Mesenchymal stem cell (in vitro differentiated cells and primary cell): ENCODE measurements around the gene RAP1GDS1.

ENCODE experiments used
- DNase-seq: peaks from one replicate; pipeline ENCODE4 v3.0.0-alpha.2; 2013
- H2AFZ ChIP-seq: one replicate; pipeline ENCODE4 v1.6.1; 2013; ENCODE audit warnings: low read depth, mild to moderate bottlenecking, control low read depth, inconsistent platforms, low read length, moderate library complexity
- H2AK5ac ChIP-seq: 2 replicates; pipeline ENCODE4 v1.6.1; 2013; ENCODE audit warnings: low read length, moderate library complexity, mild to moderate bottlenecking, inconsistent platforms; ENCODE audit not compliant: severe bottlenecking
- H2BK120ac ChIP-seq: one replicate; pipeline ENCODE4 v1.6.1; 2013; ENCODE audit warnings: low read depth, mild to moderate bottlenecking, inconsistent platforms, low read length, moderate library complexity
- H2BK12ac ChIP-seq, 2 experiments: one replicate each; pipeline ENCODE4 v1.6.1; 2013; ENCODE audit warnings: inconsistent platforms in 2 of 2, low read length in 2 of 2, mild to moderate bottlenecking in 2 of 2, moderate library complexity in 2 of 2, control low read depth in 1 of 2
- H2BK15ac ChIP-seq: one replicate; pipeline ENCODE4 v1.6.1; 2013; ENCODE audit warnings: mild to moderate bottlenecking, low read depth, inconsistent platforms; ENCODE audit not compliant: poor library complexity, severe bottlenecking
- H2BK5ac ChIP-seq: 2 replicates; pipeline ENCODE4 v1.6.1; 2013; ENCODE audit warnings: low read depth, mild to moderate bottlenecking, low read length, control low read depth, inconsistent platforms; ENCODE audit not compliant: poor library complexity, severe bottlenecking
- H3K14ac ChIP-seq, 2 experiments: one replicate each; pipeline ENCODE4 v1.6.1; 2013; ENCODE audit warnings: inconsistent platforms in 2 of 2, low read length in 2 of 2, control low read depth in 1 of 2, mild to moderate bottlenecking in 1 of 2, moderate library complexity in 1 of 2
- H3K18ac ChIP-seq, 2 experiments: one replicate each; pipeline ENCODE4 v1.6.1; 2013; ENCODE audit warnings: inconsistent platforms in 2 of 2, low read length in 2 of 2, control low read depth in 1 of 2, low read depth in 1 of 2, mild to moderate bottlenecking in 1 of 2
- H3K23ac ChIP-seq, 2 experiments: one replicate each; pipeline ENCODE4 v1.6.1; 2013; ENCODE audit warnings: inconsistent platforms in 2 of 2, low read length in 2 of 2, mild to moderate bottlenecking in 2 of 2, moderate library complexity in 2 of 2, control low read depth in 1 of 2
- H3K27ac ChIP-seq: 2 replicates; pipeline ENCODE4 v1.5.1; 2013; ENCODE audit warnings: mild to moderate bottlenecking, moderate library complexity, low read length, control low read depth, inconsistent platforms; ENCODE audit not compliant: poor library complexity, severe bottlenecking
- H3K27me3 ChIP-seq, 2 experiments: 2 replicates each; pipeline versions ENCODE4 v1.6.1 to v1.7.0; 2013; ENCODE audit warnings: low read length in 2 of 2, mild to moderate bottlenecking in 2 of 2, moderate library complexity in 2 of 2, control low read depth in 1 of 2, inconsistent platforms in 1 of 2; ENCODE audit not compliant: control insufficient read depth in 1 of 2, insufficient read depth in 1 of 2
- H3K36me3 ChIP-seq, 2 experiments: 2 replicates each; pipeline versions ENCODE4 v1.6.1 to v1.7.0; 2013; ENCODE audit warnings: low read length in 2 of 2, control low read depth in 1 of 2, inconsistent platforms in 1 of 2, low read depth in 1 of 2, mild to moderate bottlenecking in 1 of 2; ENCODE audit not compliant: insufficient read depth in 2 of 2, control insufficient read depth in 1 of 2
- H3K4ac ChIP-seq, 2 experiments: one replicate each; pipeline ENCODE4 v1.6.1; 2013; ENCODE audit warnings: inconsistent platforms in 2 of 2, low read length in 2 of 2, mild to moderate bottlenecking in 2 of 2, moderate library complexity in 2 of 2, control low read depth in 1 of 2, low read depth in 1 of 2
- H3K4me1 ChIP-seq: 2 replicates; pipeline ENCODE4 v1.6.1; 2013; ENCODE audit warnings: low read depth, low read length, control low read depth; ENCODE audit not compliant: control insufficient read depth, insufficient read depth
- H3K4me2 ChIP-seq: 2 replicates; pipeline ENCODE4 v1.6.1; 2013; ENCODE audit warnings: low read length, mild to moderate bottlenecking, inconsistent platforms; ENCODE audit not compliant: poor library complexity, severe bottlenecking
- H3K4me3 ChIP-seq, 2 experiments: 2 replicates each; pipeline versions ENCODE4 v1.5.1 to v1.7.0; 2013; ENCODE audit warnings: low read length in 2 of 2, mild to moderate bottlenecking in 2 of 2, control low read depth in 1 of 2, low read depth in 1 of 2; ENCODE audit not compliant: insufficient read depth in 1 of 2
- H3K79me1 ChIP-seq: replicated peaks from 2 replicates; pipeline ENCODE4 v1.6.1; 2013; ENCODE audit warnings: mild to moderate bottlenecking, control low read depth, low read length, inconsistent platforms; ENCODE audit not compliant: poor library complexity, severe bottlenecking
- H3K9ac ChIP-seq: 2 replicates; pipeline ENCODE4 v1.7.0; 2013; ENCODE audit warnings: mild to moderate bottlenecking, low read length, moderate library complexity
- H3K9me3 ChIP-seq: 2 replicates; pipeline ENCODE4 v1.7.0; 2013; ENCODE audit warnings: mild to moderate bottlenecking, low read length; ENCODE audit not compliant: control insufficient read depth
- H4K8ac ChIP-seq: one replicate; pipeline ENCODE4 v1.6.1; 2013; ENCODE audit warnings: inconsistent platforms, mild to moderate bottlenecking, low read length, moderate library complexity
- H4K91ac ChIP-seq: one replicate; pipeline ENCODE4 v1.6.1; 2013; ENCODE audit warnings: mild to moderate bottlenecking, low read length, inconsistent platforms
- WGBS: methylation state at CpG from one replicate; pipeline ENCODE4 v1.1.7; 2013; ENCODE audit warnings: mixed read lengths; 5-methylcytosine and 5-hydroxymethylcytosine counted together

RAP1GDS1 gene

GRCh38 chr4:98232202-98232601 is 29.0 kb upstream of the RAP1GDS1 start:
- no peak overlapping the region for H2BK5ac ChIP-seq
- DNase-seq: peak; percentile 38
- no peak overlapping the region for H3K23ac ChIP-seq
- H4K91ac ChIP-seq: no peak overlapping the region
- H3K14ac ChIP-seq: no peak overlapping the region
- H2AFZ ChIP-seq: no peak overlapping the region
- H3K4me2 ChIP-seq: no peak overlapping the region
- no peaks in the 10 kb centered on the region for H3K27me3 ChIP-seq
- no peak overlapping the region for H2BK15ac ChIP-seq
- no peak overlapping the region for H3K9ac ChIP-seq
- no peaks in the 10 kb centered on the region for H3K36me3 ChIP-seq
- no peak overlapping the region for H3K4ac ChIP-seq
- no peak overlapping the region for H3K4me3 ChIP-seq
- no peak overlapping the region for H3K27ac ChIP-seq
- 83% methylated on average over 3 of the region's 3 CpGs for WGBS
- no peak overlapping the region for H2AK5ac ChIP-seq
- H2BK12ac ChIP-seq: no peak overlapping the region
- H3K9me3 ChIP-seq: no peaks in the 10 kb centered on the region
- H3K4me1 ChIP-seq: no peaks in the 10 kb centered on the region
- no peak overlapping the region for H4K8ac ChIP-seq
- no peak overlapping the region for H2BK120ac ChIP-seq
- no peak overlapping the region for H3K18ac ChIP-seq
- H3K79me1 ChIP-seq: no peaks in the 10 kb centered on the region

- Histone ChIP-seq H3K14ac (no peak overlapping the region), H3K18ac (no peak overlapping the region), H2AFZ (no peak overlapping the region), H3K27ac (no peak overlapping the region), H4K91ac (no peak overlapping the region), H3K9ac (no peak overlapping the region), H3K9me3 (no peaks in the 10 kb centered on the region), H2BK15ac (no peak overlapping the region), H2AK5ac (no peak overlapping the region), H2BK5ac (no peak overlapping the region), H3K27me3 (peaks cover 0 to 3% of the 10 kb centered on the region in 2 experiments), H3K79me1 (no peaks in the 10 kb centered on the region), H3K23ac (no peak overlapping the region), H3K4me2 (no peak overlapping the region), H3K4me1 (no peaks in the 10 kb centered on the region), H2BK120ac (no peak overlapping the region), H3K4me3 (no peak overlapping the region), H2BK12ac (no peak overlapping the region), H3K4ac (no peak overlapping the region), H4K8ac (no peak overlapping the region), H3K36me3 (no peaks in the 10 kb centered on the region)
- no peak for DNase-seq
- WGBS: 91% methylated on average over 3 of the region's 3 CpGs
Measured at GRCh38 chr4:98237204-98237603, 24.0 kb upstream of the RAP1GDS1 start.

GRCh38 chr4:98242063-98242462 is 19.1 kb upstream of the RAP1GDS1 start:
- Histone ChIP-seq H3K23ac (no peak overlapping the region), H3K27ac (no peak overlapping the region), H4K8ac (no peak overlapping the region), H3K4ac (no peak overlapping the region), H4K91ac (no peak overlapping the region), H3K79me1 (no peaks in the 10 kb centered on the region), H2BK120ac (no peak overlapping the region), H2BK12ac (no peak overlapping the region), H3K14ac (no peak overlapping the region), H3K9me3 (no peaks in the 10 kb centered on the region), H2AK5ac (no peak overlapping the region), H2BK5ac (no peak overlapping the region), H3K18ac (no peak overlapping the region), H3K4me3 (no peak overlapping the region), H3K36me3 (no peaks in the 10 kb centered on the region), H3K9ac (no peak overlapping the region), H3K4me1 (no peaks in the 10 kb centered on the region), H2BK15ac (no peak overlapping the region), H3K27me3 (peaks cover 0 to 3% of the 10 kb centered on the region in 2 experiments), H3K4me2 (no peak overlapping the region), H2AFZ (no peak overlapping the region)
- WGBS: no CpG with 5 or more reads among the region's 1 CpG
- no peak for DNase-seq

GRCh38 chr4:98242538-98242937 is 18.6 kb upstream of the RAP1GDS1 start:
- Histone ChIP-seq H2AK5ac (no peak overlapping the region), H2BK120ac (no peak overlapping the region), H2AFZ (no peak overlapping the region), H3K4me3 (no peak overlapping the region), H2BK15ac (no peak overlapping the region), H3K36me3 (no peaks in the 10 kb centered on the region), H3K9me3 (no peaks in the 10 kb centered on the region), H3K4me1 (no peaks in the 10 kb centered on the region), H3K14ac (no peak overlapping the region), H2BK12ac (no peak overlapping the region), H3K18ac (no peak overlapping the region), H3K4me2 (no peak overlapping the region), H2BK5ac (no peak overlapping the region), H3K4ac (no peak overlapping the region), H3K9ac (no peak overlapping the region), H3K27ac (no peak overlapping the region), H3K79me1 (no peaks in the 10 kb centered on the region), H4K91ac (no peak overlapping the region), H3K27me3 (peaks cover 0 to 3% of the 10 kb centered on the region in 2 experiments), H3K23ac (no peak overlapping the region), H4K8ac (no peak overlapping the region)
- no peak for DNase-seq
- WGBS: no CpG with 5 or more reads among the region's 2 CpGs
